Myocyte (in vitro differentiated cells): Measurements from ENCODE around the gene RAE1. TPM values are rescaled to one million over a fixed set of nuclear protein-coding genes. Genes with fewer than 3 reads are reported as not detected.

Experiments used
- DNase-seq: peaks from one replicate; pipeline ENCODE4 v3.0.0-alpha.2; 2012; ENCODE audit warnings: low read depth
- total RNA-seq: library from RNA; depleted of rRNA; stranded (reverse); fragments of >200 nt; gene quantifications from 2 replicates; pipeline ENCODE4 v1.2.3, GENCODE V29; 2014

RAE1 gene
- total RNA-seq, 1 donor from 2014 or later: 28.2 TPM

DNA sequence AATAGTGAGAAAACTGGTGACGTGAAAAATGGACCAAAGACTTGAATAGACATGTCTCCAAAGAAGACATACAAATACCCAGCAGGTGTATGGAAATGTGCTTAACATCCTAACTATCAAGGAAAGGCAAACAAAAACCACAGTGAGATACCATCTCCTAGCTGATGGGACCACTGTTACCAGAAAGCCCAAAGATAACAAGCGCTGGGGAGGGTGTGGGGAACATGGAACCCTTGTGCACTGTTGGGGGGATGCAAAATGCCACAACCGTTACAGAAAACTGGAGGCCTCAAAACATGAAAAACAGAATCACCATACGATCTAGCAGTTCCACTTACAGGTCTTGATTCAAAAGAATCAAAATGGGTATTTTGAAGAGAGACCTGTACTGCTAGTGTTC lies 20.3 kb downstream of the RAE1 start:
- no peak for DNase-seq

DNA sequence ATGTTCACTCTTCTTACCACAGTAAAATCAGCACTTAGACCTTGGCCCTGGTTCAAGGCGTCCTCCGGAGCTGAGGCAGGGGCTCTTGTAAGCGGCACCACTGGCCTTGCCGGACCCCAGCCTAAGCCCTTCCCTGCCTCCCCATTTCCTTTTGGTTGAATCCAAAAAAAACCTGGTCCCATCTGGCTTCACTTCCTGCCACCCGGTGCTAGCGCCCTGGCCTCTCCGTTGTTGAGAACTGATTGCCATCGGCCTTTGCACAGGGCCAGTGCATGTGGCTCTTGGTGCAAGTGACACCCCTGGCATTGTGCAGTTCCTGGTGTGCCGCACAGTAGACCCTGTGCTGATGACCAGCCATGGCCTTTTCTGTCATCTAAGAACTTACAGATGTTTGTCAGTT lies 21.1 kb downstream of the RAE1 start:
- DNase-seq: no peak

DNA sequence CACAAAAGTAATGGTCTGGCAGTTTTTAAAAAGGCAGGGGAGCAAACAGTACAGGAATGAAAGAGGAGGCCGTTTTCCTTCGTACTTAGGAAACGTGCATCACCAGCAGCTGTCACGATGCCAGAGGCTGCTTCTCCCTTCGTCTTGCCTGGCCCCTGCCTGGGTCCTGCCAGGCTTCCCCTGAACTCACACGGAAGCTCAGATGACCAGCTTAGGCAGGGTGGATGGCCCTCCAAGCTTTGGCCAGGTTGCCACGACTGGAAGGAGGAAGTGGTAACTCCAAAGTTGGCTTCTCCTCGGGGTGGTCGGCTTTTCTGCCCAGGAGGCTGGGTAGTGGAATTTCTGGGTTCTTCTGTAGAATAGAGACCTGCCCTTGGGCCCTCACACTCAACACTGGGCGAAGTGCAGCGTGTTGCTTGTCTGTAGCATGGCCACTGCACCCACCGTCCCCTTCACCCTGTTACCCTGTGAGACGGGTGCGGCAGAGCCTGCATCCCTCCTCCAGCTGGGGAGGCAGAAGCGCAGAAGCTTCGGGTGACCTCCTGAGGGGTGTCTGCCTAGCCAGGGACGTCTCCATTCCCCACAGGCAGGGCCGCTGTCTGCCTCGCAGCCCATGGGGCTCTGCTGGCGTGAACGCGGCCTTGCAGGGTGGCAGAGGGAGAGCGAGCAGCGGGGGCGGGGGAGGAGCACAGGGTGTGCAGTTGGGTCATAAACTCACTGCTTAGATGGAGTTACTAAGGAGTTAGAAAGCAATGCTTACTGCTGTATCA lies 21.7 kb downstream of the RAE1 start:
- no peak for DNase-seq

DNA sequence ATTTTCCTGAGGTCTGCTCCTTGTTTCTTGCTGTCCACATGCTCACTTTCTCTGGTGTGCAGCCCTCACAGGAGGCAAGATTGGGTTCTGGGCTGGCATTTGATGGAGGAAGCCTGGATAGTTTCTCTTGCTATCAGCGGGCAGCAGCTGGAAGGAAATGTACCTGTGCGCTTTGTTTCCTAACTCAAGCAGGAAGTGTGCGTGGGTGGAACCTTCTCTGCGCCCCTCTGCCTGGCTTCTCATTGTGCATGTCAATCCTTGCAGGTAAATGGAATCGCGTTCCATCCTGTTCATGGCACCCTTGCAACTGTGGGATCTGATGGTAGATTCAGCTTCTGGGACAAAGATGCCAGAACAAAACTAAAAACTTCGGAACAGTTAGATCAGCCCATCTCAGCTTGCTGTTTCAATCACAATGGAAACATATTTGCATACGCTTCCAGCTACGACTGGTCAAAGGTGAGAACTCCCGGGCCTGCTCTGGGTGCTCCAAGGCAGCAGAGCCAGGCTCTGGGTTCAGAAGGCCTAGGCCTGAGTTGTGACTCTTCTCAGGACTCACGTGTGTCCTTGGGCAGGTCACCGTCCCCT lies 23.4 kb downstream of the RAE1 start:
- no peak for DNase-seq

DNA sequence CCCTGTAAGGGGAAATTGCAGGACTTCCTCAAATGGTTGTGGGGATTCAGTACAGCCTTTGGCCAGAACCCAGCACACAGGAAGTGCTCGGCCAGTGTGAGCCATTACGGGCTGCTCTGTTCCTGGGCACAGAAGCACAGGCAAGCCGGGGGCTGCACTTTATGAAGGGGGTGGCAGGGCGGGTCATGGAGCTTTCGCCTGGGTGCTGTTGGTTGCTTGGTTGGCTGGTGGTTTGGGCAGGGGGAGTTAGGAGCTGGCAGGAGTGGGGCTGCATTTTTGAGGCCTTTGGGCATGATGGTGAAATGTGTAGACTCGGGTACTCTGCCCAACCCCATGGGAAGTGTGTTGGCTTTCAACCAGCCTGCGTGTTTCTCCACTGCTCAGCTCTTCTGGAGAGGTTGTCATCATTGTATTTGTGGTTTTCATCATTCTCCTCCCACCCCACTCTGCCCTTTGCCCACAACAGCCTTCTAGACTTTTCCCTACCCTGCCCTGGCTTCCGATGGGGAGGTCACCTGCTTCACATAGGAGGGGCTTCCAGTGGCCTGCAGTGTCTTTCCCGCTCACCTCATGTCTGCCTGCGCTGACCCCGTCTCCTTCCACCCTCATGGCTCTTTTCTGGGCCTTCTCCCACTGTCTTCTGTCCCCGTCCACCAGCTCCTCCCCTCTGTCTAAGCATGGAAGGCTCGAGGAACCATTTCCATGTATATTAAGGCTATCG lies 24.0 kb downstream of the RAE1 start:
- no peak for DNase-seq

DNA sequence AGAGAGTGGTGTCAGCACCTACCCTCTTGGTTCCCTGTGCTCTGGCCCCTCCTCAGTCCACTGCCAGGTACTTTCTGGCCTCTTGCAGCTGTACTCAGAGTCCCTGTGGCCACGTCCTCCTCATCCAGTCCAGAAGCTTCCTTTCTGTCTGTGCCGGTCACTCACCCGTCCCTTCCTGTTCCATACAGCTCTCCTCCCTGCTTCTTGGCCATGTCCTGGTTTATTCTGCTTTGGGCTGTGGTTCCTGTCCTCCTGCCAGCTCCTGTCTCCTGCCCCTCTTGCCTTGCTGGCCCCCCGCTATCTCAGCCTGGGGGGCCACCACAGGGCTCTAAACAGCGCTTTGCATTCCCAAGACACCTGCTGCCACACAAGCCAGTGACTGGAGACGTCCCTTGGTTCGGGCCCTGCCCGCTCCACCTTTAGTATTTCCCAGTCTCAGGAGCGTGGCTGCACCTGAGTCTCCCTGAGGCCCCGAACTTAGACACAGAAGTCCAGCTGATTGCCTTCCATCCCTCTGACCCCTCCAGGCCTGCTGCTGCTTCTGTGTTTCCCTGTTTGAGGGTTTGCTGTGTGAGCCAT lies 24.7 kb downstream of the RAE1 start:
- DNase-seq: no peak

DNA sequence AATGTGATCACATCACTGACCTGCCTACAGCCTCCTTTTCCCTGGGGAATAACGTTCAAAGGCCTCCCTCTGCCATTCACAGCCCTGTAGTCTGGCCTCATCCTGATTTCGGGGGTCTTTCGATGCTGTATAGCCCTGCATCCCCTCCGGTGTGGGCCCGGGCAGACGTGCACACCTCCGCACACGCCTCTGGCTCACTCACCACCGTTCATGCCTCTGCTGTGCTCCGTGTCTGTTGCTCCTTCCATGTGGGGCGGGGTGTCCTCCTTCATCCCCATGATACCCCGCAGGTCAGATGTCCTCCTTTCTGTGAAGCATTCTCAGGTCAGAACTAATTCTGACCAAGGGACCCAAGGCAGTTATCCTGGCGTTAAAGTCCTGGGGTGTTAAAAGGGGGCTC lies 26.3 kb downstream of the RAE1 start:
- DNase-seq: no peak

DNA sequence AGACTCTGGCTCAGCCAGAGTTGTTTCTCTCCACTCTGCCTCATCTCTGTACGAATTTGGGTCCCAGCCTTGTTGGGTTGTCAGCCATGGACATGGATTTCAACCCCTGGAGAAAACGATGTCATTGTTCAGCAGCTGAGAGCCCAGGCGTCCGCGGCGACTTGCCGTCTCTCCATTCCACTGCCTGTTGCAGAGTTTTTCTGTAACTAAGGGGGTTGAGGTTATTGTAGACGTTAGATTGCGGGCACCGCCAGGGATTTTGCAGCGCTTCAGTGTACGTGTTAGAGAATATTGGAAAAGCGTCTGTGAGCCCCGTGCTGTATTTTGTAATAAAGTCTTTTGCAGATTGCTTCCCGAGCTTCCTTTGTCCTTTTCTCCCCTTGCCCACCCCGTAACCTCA lies 27.1 kb downstream of the RAE1 start:
- no peak for DNase-seq

DNA sequence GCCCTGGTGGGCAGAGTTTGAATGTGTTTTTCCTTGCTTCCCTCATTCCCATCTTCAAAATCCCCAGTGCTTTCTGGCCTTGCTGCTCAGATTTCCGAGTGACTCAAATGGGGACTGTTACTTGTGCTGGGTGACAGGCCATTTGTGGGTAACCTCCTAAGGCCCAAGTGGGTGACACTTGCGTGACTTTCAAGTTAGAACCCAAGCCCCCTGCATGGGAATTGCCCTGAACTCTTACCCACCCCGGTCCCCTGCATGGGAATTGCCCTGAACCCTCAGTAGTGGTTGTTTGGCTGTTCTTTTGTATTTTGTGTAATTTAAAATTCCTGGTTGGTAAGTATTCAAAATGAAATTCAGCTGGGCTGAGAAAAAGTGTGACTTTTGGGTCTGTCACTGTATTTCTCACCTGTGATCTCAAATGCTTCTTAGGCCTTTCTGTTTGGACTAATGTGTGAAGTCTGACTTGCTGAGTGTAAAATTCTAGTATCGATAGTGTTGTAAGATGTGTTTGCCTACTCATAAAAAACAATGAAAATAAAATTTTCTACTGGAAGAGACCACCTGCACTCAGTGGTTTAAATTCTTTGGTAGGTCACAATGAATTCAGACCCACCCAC lies 27.7 kb downstream of the RAE1 start:
- no peak for DNase-seq

DNA sequence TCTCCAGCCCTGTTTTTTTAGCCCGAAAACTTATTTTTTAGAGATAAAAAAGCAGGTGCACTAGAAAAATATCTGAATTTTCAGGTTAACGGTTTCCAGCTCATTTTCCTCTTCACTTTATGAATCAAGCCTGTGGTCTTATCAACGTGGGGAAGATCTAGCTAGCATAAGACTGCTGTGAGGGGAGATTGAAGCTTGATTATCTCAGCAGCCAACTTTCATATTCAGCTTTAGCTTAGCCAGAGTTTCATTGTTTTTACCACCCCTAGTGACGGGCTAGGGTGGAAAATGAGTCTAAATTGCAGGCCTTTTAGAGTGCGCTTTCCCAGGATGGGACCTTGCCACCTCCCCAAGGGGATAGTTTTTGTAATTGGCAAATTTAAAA lies 28.2 kb downstream of the RAE1 start:
- no peak for DNase-seq

DNA sequence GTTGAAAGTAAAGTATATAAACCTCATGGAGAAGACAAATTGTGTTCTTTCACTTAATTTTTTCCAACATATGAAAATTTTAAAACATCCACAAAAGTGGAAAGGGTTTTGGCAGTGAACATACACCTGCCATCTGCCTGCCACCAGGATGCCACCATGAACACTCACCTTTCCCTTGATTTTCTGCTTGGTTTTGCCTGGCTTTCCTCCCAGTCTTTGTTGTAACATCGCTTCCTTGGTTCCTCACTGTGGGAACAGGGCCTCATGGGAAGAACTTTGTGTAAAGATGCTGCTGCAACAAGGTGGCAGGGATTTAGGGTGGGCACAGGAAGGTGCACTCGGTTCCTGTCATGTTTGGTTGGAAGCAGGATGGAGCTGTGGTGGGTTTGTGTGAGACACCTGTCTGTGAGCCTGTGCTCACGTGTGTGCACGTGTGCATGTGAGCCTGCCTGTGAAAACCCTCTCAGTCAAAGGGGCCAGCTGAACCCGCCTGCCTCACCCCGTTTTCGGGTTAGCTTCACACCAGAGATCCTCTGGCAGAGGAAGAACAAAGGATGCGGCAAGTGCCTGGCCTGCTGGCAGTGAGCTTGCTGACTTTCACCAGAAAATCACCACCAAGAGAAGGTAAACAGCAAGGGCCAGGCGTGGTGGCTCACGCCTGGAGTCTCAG lies 29.2 kb downstream of the RAE1 start:
- no peak for DNase-seq

DNA sequence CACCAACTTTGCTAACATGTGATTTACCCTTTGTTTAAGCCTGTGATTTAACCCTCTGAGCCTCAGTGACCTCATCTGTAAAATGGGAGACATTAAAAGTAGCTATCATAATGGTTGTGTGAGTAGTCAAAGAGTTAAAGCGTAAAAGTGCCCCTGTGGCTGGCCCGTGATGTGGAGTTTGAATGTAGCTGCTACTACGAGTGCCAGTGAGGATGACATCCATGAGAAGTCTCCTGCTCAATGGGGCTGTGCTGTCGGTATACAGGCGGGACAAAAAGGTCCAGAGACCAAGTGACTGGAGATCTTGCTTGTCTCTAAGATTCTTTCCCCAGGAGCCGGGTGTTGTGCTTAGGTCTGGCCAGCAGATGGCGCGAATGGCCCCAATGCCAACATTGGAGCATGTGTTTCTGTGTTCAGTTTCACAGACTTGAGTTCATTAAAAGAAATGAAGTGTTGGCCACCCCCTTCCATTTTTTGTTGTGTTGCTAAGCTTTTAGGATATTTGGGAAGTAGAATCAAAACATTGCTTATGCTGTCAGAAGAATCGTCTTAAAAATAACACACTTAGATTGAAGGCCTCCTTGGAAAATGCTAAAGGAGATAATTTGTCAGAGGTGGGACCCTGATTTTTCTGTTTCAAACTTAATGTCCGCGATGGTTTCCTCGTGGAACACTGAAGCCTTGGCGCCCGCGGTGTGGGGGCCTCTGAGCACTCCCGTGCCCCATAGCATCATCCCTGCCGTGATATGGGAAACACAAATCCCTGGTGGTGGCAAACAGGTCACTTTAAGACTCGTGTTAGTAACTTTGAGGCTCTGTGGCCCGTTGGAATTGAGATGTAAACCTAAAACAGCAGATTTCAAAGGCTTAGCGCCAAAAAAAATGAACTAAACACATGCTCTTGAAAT lies 30.8 kb downstream of the RAE1 start:
- peak; percentile 81 for DNase-seq

DNA sequence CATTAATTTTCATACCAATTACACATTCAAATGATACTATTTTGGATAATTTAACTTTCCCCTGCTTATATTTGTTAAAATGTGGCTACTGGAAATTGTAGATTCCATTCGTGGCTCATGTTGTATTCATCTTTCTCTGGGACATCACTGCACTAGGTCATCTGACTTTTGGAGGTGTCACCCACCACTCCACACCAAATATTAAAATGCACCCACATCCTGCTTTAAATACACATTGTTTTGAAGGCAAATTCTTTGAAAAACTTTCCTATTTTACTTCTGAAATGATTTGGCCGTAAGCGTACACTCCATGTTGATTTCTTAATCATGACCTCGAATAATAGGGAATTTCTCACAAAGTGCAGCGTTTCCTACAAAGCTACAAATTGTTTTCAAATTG lies 31.5 kb downstream of the RAE1 start:
- DNase-seq: no peak

DNA sequence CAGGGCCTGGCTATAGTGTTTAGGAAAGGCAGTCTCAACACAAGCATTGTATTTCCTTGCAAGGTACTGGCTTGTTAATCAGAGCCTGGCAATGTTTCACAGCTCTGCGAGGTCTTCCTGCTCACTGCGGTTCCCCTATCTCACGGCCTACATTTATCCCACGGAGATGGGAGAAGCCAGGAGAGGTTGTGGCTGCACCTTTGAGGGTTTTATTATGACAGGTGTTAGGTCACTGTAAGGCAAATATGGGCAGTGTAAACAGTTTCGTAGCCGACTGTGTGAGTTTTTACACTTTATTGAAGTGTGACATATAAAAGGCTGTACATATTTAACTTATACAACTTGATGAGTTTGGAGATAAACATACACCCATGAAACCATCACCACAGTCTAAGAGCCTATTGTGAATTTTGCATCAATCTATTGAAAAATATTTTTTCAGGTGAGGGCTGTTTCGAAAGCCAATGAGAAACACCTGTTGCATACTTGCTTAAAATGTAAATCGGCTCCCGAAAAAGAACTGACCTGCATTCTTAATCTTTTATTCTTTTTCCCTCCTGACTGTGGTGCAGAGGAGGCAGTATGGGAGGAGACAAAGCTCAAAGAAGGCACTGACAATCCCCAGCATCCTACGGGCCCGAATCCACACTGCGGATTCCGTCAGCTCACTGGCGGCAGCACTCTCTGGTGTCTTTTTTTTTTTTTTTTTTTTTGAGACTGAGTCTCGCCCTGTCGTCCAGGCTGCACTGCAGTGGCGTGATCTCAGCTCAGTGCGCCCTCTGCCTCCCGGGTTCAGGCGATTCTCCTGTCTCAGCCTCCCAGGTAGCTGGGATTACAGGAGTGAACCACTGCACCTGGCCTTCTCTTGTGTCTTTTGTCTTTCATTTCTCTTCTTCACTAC lies 32.6 kb downstream of the RAE1 start:
- DNase-seq: no peak

DNA sequence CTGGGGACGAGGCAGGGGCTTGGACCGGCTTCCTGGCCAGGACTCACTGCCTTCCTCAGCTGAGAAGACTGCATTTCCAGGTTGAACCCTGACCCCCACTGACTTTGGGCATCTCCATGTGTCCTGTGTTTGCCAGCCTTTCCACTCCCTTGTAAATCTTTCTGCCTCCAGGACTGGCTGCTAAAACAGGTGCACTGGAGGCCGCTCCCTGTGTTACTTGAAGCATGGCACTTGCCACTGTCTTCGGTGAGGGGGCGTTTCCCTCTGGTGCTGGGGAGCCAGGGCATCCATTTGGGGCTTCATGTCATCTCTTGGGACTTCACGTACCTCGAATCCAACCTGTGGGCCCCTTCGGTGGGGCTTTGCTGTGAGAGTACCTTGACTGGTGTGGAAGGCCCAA lies 33.4 kb downstream of the RAE1 start:
- no peak for DNase-seq

DNA sequence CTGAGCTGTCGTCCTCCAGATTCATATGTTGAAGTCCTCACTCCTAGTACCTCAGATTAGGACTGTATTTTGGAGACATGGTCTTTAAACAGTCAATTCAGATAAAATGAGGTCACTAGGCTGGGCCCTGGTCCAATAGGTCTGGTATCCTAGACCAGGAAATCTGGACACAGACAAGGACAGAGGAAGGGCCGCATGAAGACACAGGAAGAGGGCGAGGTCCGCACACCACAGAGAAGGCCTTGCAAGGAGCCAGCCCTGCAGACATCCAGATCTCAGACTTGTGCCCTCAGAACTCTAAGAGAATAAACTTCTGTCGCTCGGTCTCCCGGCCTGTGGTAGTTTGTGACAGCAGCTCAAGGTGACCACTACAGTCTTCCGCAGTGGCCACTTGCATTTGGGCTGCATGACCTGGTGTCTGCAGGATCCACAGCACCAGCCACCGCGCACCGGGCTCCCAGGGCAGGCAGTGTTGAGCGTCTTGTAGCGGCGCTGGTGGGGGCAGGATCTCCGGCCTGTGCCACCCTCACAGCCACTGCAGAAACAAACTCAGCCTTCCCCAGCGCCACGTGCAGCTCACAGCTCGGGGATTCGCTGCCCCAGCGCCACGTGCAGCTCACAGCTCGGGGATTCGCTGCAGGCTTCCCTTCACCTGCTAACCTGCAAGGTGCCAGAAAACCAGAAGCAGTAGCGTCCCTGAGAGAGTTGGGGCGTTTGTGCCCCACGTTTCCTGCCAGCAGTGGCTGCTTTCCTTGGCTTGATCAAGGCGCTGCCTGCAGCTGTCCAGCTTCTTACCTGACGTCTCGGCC lies 34.1 kb downstream of the RAE1 start:
- DNase-seq: no peak

DNA sequence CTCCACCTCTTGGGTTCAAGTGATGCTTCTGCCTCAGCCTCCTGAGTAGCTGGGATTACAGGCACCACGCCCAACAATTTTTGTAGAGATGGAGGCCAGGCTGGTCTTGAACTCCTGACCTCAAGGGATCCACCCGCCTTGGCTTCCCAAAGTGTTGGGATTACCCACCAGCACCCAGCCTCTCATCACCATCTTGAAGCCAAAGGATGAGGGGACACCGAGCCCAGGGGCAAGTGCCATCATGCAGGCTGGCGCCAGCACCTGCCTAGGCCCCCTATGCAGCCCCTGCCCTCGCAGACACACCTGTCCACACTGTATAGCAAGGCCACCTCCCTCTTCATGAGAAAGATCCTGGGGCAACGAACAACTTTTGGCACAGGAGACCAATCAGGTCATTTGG lies 34.9 kb downstream of the RAE1 start:
- DNase-seq: no peak

DNA sequence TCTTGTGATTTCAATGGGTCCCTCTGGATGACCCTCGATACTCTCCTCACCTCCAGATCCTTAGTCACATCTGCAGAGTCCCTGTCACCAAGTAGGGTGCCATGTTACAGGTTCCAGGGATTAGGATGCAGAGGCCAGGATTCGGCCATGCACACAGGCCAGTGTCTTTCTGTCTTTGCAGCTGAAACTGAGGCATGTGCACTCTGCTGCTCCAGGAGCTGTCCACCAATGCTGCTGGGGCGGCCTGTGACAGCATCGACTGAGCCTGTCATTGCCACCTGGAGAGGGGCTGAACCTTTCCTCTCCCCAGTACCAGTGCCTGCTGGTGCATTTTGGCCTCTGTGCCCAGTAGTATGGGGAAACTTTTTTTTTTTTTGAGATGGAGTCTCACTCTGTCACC lies 35.7 kb downstream of the RAE1 start:
- no peak for DNase-seq
